Body of pancreas (tissue), 4 donors: ENCODE results near the gene IRF7.

Experiments used
- POLR2A ChIP-seq, 3 donors: fragments of 450-650 bp; IDR thresholded peaks; one replicate each; pipeline ENCODE4 v1.6.1; 2016; ENCODE audit warnings: antibody characterized with exemption in 3 of 3, mild to moderate bottlenecking in 2 of 3
- TF ChIP-seq, protein P1 (sequence below), 7 experiments: fragments of 450-650 bp in 4 of 7; fragments of 200-600 bp in 3 of 7; sonication (generic) in 3 of 7; IDR thresholded peaks; one replicate each; pipeline ENCODE4 v1.5.1; 2016 to 2019; ENCODE audit warnings: antibody characterized with exemption in 7 of 7

DNA sequence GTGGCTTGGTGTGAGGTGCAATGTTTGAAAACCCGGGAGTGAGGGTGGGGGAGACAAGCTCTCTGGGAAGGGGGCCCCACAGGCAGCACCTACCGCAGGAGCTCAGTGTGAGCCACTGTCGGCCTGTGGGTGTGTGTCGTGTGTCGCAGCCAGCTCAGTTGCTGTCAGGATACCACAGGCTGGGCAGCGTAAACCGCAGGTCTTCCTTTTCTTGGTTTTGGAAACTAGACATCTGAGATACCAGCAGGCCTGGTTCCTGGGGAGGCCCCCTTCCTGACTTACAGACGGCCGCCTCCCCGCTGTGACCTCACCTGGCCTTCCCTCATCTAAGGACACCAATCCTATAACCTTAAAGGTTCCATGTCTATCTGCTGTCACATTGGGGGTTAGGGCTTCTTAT, 19.4 kb downstream of the IRF7 start:
- TF ChIP-seq, protein P1, sequence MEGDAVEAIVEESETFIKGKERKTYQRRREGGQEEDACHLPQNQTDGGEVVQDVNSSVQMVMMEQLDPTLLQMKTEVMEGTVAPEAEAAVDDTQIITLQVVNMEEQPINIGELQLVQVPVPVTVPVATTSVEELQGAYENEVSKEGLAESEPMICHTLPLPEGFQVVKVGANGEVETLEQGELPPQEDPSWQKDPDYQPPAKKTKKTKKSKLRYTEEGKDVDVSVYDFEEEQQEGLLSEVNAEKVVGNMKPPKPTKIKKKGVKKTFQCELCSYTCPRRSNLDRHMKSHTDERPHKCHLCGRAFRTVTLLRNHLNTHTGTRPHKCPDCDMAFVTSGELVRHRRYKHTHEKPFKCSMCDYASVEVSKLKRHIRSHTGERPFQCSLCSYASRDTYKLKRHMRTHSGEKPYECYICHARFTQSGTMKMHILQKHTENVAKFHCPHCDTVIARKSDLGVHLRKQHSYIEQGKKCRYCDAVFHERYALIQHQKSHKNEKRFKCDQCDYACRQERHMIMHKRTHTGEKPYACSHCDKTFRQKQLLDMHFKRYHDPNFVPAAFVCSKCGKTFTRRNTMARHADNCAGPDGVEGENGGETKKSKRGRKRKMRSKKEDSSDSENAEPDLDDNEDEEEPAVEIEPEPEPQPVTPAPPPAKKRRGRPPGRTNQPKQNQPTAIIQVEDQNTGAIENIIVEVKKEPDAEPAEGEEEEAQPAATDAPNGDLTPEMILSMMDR (IDR thresholded peaks at IDR 0.05) = no peak
- no peak for TF ChIP-seq POLR2A (IDR thresholded peaks at IDR 0.05)
